PC-9 (cell line): Measurements from ENCODE around the gene PTPRS.

Source experiments
- EZH2 ChIP-seq: fragments of 200-600 bp; sonication (generic); IDR thresholded peaks from 2 replicates; pipeline ENCODE4 v1.8.0; 2017; ENCODE audit warnings: antibody characterized with exemption, low read depth
- TF ChIP-seq, protein P1 (sequence below): fragments of 200-600 bp; sonication (generic); conservative IDR thresholded peaks from 2 replicates; pipeline ENCODE4 v1.6.1; 2017; ENCODE audit warnings: mixed run types, antibody characterized with exemption, mild to moderate bottlenecking, moderate library complexity

DNA sequence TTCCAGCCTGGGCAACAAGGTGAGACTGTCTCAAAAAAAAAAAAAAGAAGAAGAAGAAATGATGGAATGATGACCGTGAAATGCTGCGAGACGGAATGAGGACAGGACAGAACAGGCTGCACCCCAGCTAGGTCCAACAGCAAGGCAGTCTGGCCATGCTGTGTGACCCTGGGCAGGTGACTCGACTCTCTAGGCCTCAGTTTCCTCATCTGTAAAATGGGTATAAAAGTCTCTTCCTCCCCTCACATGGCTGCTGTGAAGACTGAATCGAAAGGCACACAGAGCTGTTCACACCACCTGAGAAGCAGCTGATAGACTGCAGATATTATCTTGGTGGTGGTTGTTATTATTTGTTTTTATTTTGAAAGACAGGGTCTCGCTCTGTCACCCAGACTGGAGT lies 22.3 kb downstream of the PTPRS start:
- TF ChIP-seq, protein P1, sequence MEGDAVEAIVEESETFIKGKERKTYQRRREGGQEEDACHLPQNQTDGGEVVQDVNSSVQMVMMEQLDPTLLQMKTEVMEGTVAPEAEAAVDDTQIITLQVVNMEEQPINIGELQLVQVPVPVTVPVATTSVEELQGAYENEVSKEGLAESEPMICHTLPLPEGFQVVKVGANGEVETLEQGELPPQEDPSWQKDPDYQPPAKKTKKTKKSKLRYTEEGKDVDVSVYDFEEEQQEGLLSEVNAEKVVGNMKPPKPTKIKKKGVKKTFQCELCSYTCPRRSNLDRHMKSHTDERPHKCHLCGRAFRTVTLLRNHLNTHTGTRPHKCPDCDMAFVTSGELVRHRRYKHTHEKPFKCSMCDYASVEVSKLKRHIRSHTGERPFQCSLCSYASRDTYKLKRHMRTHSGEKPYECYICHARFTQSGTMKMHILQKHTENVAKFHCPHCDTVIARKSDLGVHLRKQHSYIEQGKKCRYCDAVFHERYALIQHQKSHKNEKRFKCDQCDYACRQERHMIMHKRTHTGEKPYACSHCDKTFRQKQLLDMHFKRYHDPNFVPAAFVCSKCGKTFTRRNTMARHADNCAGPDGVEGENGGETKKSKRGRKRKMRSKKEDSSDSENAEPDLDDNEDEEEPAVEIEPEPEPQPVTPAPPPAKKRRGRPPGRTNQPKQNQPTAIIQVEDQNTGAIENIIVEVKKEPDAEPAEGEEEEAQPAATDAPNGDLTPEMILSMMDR, result no peak
- no peak for TF ChIP-seq EZH2
